Right lobe of liver (tissue), 6 donors: ENCODE results near the gene DCX. TPM values are rescaled to one million over a fixed set of nuclear protein-coding genes. Genes with fewer than 3 reads are reported as not detected.
A peak's percentile ranks its signal among the peaks of the same experiment; 100 is the strongest.

Source experiments
- ATAC-seq, 4 donors: fragments of 200-7000 bp; cut with Tn5 transposase; one replicate each; pipeline ENCODE4 v1.9.1; 2020; ENCODE audit warnings: mild to moderate bottlenecking in 4 of 4, moderate library complexity in 4 of 4
- DNase-seq, 3 donors: peaks; one replicate each; pipeline ENCODE4 v3.0.0-alpha.2; 2020
- H3K27ac ChIP-seq, 3 donors: fragments of 200-600 bp; one replicate each; pipeline ENCODE4 v1.8.0; 2022
- H3K27me3 ChIP-seq, 2 donors: fragments of 200-600 bp; one replicate each; pipeline ENCODE4 v1.8.0; 2022
- H3K36me3 ChIP-seq, 4 donors: fragments of 200-600 bp; sonication (generic) in 1 of 4; one replicate each; pipeline versions ENCODE4 v1.5.1 to v1.8.0; 2017 to 2022; ENCODE audit warnings: control low read depth in 1 of 4
- H3K4me1 ChIP-seq, 4 donors: fragments of 200-600 bp; sonication (generic) in 1 of 4; one replicate each; pipeline versions ENCODE4 v1.5.1 to v1.8.0; 2017 to 2022; ENCODE audit warnings: control low read depth in 1 of 4
- H3K4me3 ChIP-seq, 3 donors: fragments of 200-600 bp; one replicate each; pipeline ENCODE4 v1.8.0; 2022
- H3K9me3 ChIP-seq, 4 donors: fragments of 200-600 bp; sonication (generic) in 1 of 4; one replicate each; pipeline versions ENCODE4 v1.5.1 to v1.8.0; 2017 to 2022; ENCODE audit warnings: control low read depth in 1 of 4
- POLR2A ChIP-seq: fragments of 450-650 bp; IDR thresholded peaks from one replicate; pipeline ENCODE4 v1.6.1; 2017; ENCODE audit warnings: antibody characterized with exemption, mild to moderate bottlenecking
- WGBS: methylation state at CpG from one replicate; pipeline ENCODE4 v1.1.6; 2018; ENCODE audit warnings: low coverage, low lambda C conversion rate; ENCODE audit not compliant: insufficient coverage; ENCODE audit errors: missing lambda C conversion rate; 5-methylcytosine and 5-hydroxymethylcytosine counted together
- intact Hi-C, 2 donors: fragments of 100-400 bp; cut with DNase I; formaldehyde crosslinking; loops; one replicate each; pipeline versions ENCODE4 v1.11.2 to v1.14.1; 2022
- total RNA-seq, 6 experiments: library from RNA; depleted of rRNA in 2 of 6; stranded (reverse); fragments of >200 nt in 2 of 6; fragmentation: NEBNext Ultra II Directional in 3 of 6; extraction: Animal tissue kit (Norgen Biotek cat#: 25700) in 3 of 6; gene quantifications; one replicate each; pipeline versions ENCODE4 v1.1.0 to v1.2.4, GENCODE V29; 2016 to 2023
- TF ChIP-seq, protein P1 (sequence below), 4 donors: fragments of 200-600 bp in 3 of 4; fragments of 450-650 bp in 1 of 4; IDR thresholded peaks; one replicate each; pipeline versions ENCODE4 v1.5.1 to v1.8.0; 2016 to 2022; ENCODE audit warnings: antibody characterized with exemption in 4 of 4, mild to moderate bottlenecking in 2 of 4
- donor health status: DM: no; HTN: yes; CAD: no.
- donor health status: DM: no; HTN: no; CAD: no.
- donor health status: DM: no; HTN: no; CAD: no.
- donor health status: DM: no; HTN: yes; CAD: no.
- donor health status: DM: no; HTN: yes; CAD: no.

Gene DCX
- total RNA-seq, 6 experiments from 2014 or later: 0.09 to 0.25 (median 0.25) TPM; not detected in 3

DNA sequence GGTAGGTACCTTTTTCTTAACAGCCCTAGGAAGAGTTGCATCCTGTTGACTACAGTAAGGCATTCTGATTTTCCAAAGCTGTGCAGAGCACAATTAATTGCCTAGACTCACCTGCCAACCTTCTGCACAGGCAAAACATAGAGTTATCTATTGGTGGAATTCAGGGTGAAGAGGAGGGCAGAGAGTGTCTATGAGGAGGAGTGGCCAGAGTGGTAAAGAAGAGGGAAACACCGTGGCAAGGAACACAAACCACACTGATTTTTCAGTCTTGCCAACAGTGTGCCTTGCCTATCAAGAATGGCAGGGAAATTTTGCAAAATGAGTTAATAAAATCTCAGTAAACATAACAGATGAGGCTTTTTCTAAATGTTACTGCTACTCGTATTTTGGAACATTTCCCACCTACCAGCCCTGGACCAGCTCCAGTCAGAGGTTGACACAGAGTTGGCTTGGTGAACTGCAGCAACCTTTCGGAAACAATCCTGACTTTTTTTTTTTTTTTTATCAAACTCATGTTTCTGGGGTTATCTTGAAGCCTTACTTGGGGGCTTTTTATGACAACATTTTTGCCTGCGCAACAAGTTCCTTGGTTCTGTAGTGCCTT is 73.8 kb downstream of the DCX start:
- H3K36me3 ChIP-seq: no peaks in the 10 kb centered on the region
- ATAC-seq (peak in 2 of 4 donors; percentile 21), DNase-seq (no peak)
- H3K27ac ChIP-seq: no peak overlapping the region
- no peak overlapping the region for H3K4me3 ChIP-seq
- intact Hi-C loops: no loop called here
- no peaks in the 10 kb centered on the region for H3K4me1 ChIP-seq
- 56% methylated on average over 4 of the region's 4 CpGs for WGBS
- H3K27me3 ChIP-seq: peaks cover 0 to 7% of the 10 kb centered on the region in 2 donors
- TF ChIP-seq POLR2A: no peak
- TF ChIP-seq, protein P1, sequence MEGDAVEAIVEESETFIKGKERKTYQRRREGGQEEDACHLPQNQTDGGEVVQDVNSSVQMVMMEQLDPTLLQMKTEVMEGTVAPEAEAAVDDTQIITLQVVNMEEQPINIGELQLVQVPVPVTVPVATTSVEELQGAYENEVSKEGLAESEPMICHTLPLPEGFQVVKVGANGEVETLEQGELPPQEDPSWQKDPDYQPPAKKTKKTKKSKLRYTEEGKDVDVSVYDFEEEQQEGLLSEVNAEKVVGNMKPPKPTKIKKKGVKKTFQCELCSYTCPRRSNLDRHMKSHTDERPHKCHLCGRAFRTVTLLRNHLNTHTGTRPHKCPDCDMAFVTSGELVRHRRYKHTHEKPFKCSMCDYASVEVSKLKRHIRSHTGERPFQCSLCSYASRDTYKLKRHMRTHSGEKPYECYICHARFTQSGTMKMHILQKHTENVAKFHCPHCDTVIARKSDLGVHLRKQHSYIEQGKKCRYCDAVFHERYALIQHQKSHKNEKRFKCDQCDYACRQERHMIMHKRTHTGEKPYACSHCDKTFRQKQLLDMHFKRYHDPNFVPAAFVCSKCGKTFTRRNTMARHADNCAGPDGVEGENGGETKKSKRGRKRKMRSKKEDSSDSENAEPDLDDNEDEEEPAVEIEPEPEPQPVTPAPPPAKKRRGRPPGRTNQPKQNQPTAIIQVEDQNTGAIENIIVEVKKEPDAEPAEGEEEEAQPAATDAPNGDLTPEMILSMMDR (IDR thresholded peaks at IDR 0.05): no peak
- H3K9me3 ChIP-seq: no peaks in the 10 kb centered on the region

DNA sequence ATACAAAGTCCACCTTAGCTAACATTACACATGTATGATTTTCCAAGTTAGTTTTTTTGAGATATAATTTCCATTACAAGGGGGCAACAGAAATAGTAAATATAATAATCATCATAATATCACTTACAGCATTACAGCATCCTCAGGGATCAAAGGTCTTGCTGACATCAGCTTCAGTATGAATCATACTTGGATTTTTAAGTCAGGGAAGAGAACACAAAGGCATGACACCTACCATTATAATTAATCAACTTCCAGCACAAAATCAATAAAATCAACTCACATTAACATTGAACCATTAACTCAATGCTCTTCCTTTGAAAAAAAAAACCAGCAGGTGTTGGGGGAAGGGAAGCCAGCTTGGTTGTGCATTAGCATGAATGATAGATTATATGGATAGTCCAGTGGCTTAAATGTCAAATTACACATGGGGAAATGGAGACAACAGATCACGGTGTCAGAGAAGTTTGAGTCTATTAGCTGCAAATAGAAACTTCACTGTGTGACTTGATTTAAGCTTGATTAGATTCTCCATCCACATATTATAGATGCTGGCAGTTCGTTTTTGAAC is 74.8 kb downstream of the DCX start:
- Histone ChIP-seq H3K36me3 (no peaks in the 10 kb centered on the region), H3K4me1 (no peaks in the 10 kb centered on the region), H3K27me3 (peaks cover 0 to 7% of the 10 kb centered on the region in 2 donors), H3K9me3 (no peaks in the 10 kb centered on the region), H3K27ac (no peak overlapping the region), H3K4me3 (no peak overlapping the region)
- ATAC-seq: no peak
- no peak for TF ChIP-seq POLR2A
- TF ChIP-seq, protein P1 (IDR thresholded peaks at IDR 0.05): no peak
- 39% methylated on average over 2 of the region's 2 CpGs for WGBS
- DNase-seq: no peak
- intact Hi-C loops: no loop called here

DNA sequence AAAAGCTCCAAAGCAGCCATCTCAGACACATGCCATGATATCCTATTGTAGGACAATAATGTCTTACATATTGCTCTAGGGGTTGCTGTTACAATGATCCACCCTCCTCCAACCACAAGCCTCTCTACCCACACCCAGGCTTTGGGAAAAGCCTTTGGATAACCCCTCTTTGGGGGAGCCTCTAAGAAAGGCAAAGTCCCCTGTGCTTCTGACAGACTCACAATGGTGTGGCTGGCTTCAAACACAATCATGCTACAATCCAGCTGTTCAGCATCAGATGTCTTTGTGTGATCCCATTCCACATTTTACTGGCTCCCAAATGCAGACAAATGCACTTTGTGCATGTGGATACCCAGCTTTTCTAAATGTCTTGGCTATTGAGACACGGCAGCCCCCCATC is 75.9 kb downstream of the DCX start:
- Histone ChIP-seq H3K4me1 (no peaks in the 10 kb centered on the region), H3K36me3 (no peaks in the 10 kb centered on the region), H3K27ac (no peak overlapping the region), H3K27me3 (peaks cover 0 to 7% of the 10 kb centered on the region in 2 donors), H3K9me3 (no peaks in the 10 kb centered on the region), H3K4me3 (no peak overlapping the region)
- TF ChIP-seq POLR2A: no peak
- TF ChIP-seq, protein P1 (IDR thresholded peaks at IDR 0.05): no peak
- 44% methylated on average over 1 of the region's 1 CpG for WGBS
- DNase-seq (no peak), ATAC-seq (no peak)
- intact Hi-C loops: no loop called here

DNA sequence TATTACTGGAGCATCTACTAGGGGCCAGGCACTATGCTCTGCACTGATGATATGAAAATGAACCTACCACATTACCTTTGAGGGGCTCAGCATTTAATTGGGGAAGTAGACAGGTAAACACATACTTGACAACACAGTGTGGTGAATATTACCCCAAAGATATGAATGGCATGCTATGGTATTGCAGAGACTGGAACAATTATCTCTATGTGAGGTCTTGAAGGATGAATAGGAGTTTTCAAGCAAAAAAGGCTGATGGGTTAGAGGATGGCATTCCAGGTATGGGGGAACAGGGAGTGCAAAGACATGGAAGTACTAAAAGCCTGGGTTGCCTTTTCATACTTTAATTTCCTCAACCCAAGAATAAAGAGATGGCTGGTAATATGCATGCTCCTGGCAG is 82.6 kb downstream of the DCX start:
- Histone ChIP-seq H3K4me1 (no peaks in the 10 kb centered on the region), H3K4me3 (no peak overlapping the region), H3K9me3 (no peaks in the 10 kb centered on the region), H3K27ac (no peak overlapping the region), H3K27me3 (no peaks in the 10 kb centered on the region), H3K36me3 (no peaks in the 10 kb centered on the region)
- no peak for DNase-seq
- ATAC-seq: no peak
- no peak for TF ChIP-seq POLR2A
- TF ChIP-seq, protein P1 (IDR thresholded peaks at IDR 0.05): no peak
- intact Hi-C loops: no loop called here

DNA sequence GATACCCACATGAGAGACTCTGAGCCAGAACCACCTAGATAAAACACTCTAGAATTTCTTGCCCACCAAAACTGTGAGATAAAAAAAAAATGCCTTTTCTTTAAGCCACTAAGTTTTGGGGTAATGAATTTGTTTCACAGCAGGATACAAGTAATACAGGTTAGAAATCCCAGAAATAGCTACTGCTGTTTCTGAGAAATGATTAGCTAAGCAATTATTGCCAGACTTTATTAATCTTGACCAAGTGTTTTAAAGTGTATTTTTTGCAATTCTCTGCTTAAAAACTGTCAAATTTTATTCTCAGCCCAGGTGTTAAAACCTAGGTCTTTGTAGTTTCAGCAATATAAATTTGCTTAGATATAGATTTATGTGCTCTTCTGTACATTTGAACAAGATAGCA is 83.1 kb downstream of the DCX start:
- ATAC-seq: no peak
- H3K9me3 ChIP-seq: no peaks in the 10 kb centered on the region

More for the DNA sequence above, 83.1 kb downstream of the DCX start:
- TF ChIP-seq, protein P1 (IDR thresholded peaks at IDR 0.05): no peak
- no peak for TF ChIP-seq POLR2A
- Histone ChIP-seq H3K27me3 (no peaks in the 10 kb centered on the region), H3K4me1 (no peaks in the 10 kb centered on the region), H3K27ac (no peak overlapping the region), H3K36me3 (no peaks in the 10 kb centered on the region), H3K4me3 (no peak overlapping the region)
- intact Hi-C loops: no loop called here
- no peak for DNase-seq
